Left lung (tissue), 10 donors: ENCODE results near the gene SGSH. TPM values are rescaled to one million over a fixed set of nuclear protein-coding genes. Genes with fewer than 3 reads are reported as not detected.
"Not testable (repeated sequence)": the region's sequence is repeated elsewhere in the genome, so short reads cannot be mapped to it uniquely, and the experiment has no call there.

Source experiments
- ATAC-seq: fragments of 200-7000 bp; cut with Tn5 transposase; one replicate; pipeline ENCODE4 v1.9.1; 2020; ENCODE audit warnings: moderate library complexity
- DNase-seq, 4 donors: peaks; one replicate each; pipeline ENCODE4 v3.0.0-alpha.2; 2013 to 2020
- H3K27ac ChIP-seq, 2 donors: fragments of 200-600 bp; sonication (generic) in 1 of 2; one replicate each; pipeline versions ENCODE4 v1.5.0 to v1.8.0; 2020 to 2021
- H3K27me3 ChIP-seq, 2 donors: fragments of 200-600 bp; sonication (generic) in 1 of 2; one replicate each; pipeline versions ENCODE4 v1.5.0 to v1.8.0; 2020 to 2021
- H3K36me3 ChIP-seq, 2 donors: fragments of 200-600 bp; sonication (generic) in 1 of 2; one replicate each; pipeline versions ENCODE4 v1.5.0 to v1.8.0; 2020 to 2021
- H3K4me1 ChIP-seq, 2 donors: fragments of 200-600 bp; one replicate each; pipeline ENCODE4 v1.8.0; 2021
- H3K4me3 ChIP-seq, 2 donors: fragments of 200-600 bp; sonication (generic) in 1 of 2; one replicate each; pipeline versions ENCODE4 v1.5.0 to v1.8.0; 2020 to 2021; ENCODE audit warnings: mild to moderate bottlenecking in 1 of 2
- H3K9me3 ChIP-seq, 2 donors: fragments of 200-600 bp; sonication (generic) in 1 of 2; one replicate each; pipeline versions ENCODE4 v1.5.0 to v1.8.0; 2020 to 2021
- CTCF ChIP-seq, 2 donors: fragments of 200-600 bp; sonication (generic) in 1 of 2; IDR thresholded peaks; one replicate each; pipeline versions ENCODE4 v1.5.0 to v1.8.0; 2021; ENCODE audit warnings: antibody characterized with exemption in 2 of 2
- intact Hi-C, 2 donors: fragments of 100-400 bp; cut with DNase I; formaldehyde crosslinking; loops; one replicate each; pipeline versions ENCODE4 v1.11.2 to v1.14.2; 2022
- polyA plus RNA-seq, 6 donors: library from polyadenylated mRNA; unstranded; fragments of 120-200 nt; gene quantifications; one replicate each; pipeline ENCODE4 v1.2.1, GENCODE V29; 2013; ENCODE audit not compliant: insufficient read length in 6 of 6
- total RNA-seq, 2 donors: library from RNA; stranded (reverse); fragmentation: NEBNext Ultra II Directional; extraction: Animal tissue kit (Norgen Biotek cat#: 25700); gene quantifications; one replicate each; pipeline ENCODE4 v1.2.1, GENCODE V29; 2021
- donor health status: DM: no; HTN: yes; CAD: no.
- donor health status: DM: no; HTN: no; CAD: no.

Gene SGSH
- total and polyA plus RNA-seq, 8 donors, result 40.8 to 83.8 (median 47.1) TPM

GRCh38 chr17:80201446-80201845 lies 18.7 kb downstream of the SGSH start:
- DNase-seq, result no peak
- Histone ChIP-seq H3K4me3 (no peak overlapping the region), H3K36me3 (peaks cover 0 to 8% of the 10 kb centered on the region in 2 donors), H3K27ac (no peak overlapping the region), H3K27me3 (no peaks in the 10 kb centered on the region), H3K9me3 (no peaks in the 10 kb centered on the region), H3K4me1 (no peaks in the 10 kb centered on the region)
- intact Hi-C loops, result no loop called here
- no peak for TF ChIP-seq CTCF (IDR thresholded peaks at IDR 0.05)
- no peak for ATAC-seq

GRCh38 chr17:80199295-80199694 lies 20.8 kb downstream of the SGSH start:
- intact Hi-C loops, ATAC-seq, H3K27me3 ChIP-seq, H3K36me3 ChIP-seq, H3K4me1 ChIP-seq, H3K27ac ChIP-seq, H3K9me3 ChIP-seq, H3K4me3 ChIP-seq, DNase-seq: not testable (repeated sequence)

GRCh38 chr17:80198144-80198661 lies 21.9 kb downstream of the SGSH start:
- intact Hi-C loops, result no loop called here
- DNase-seq (no peak), ATAC-seq (no peak)
- Histone ChIP-seq H3K4me1 (no peaks in the 10 kb centered on the region), H3K27me3 (no peaks in the 10 kb centered on the region), H3K4me3 (no peak overlapping the region), H3K9me3 (no peaks in the 10 kb centered on the region), H3K27ac (no peak overlapping the region), H3K36me3 (no peaks in the 10 kb centered on the region)
- TF ChIP-seq CTCF (IDR thresholded peaks at IDR 0.05), result no peak

- no peaks in the 10 kb centered on the region for H3K9me3 ChIP-seq
- H3K4me1 ChIP-seq, result peaks cover 2 to 4% of the 10 kb centered on the region in 2 donors
- H3K36me3 ChIP-seq, result no peaks in the 10 kb centered on the region
- DNase-seq (no peak), ATAC-seq (no peak)
- no peak overlapping the region for H3K27ac ChIP-seq
- H3K27me3 ChIP-seq, result peaks cover 0 to 4% of the 10 kb centered on the region in 2 donors
- no peak for TF ChIP-seq CTCF (IDR thresholded peaks at IDR 0.05)
- intact Hi-C loops, result no loop called here
- no peak overlapping the region for H3K4me3 ChIP-seq
Observed at GRCh38 chr17:80196652-80197051, 23.5 kb downstream of the SGSH start.

- Histone ChIP-seq H3K4me3 (no peak overlapping the region), H3K36me3 (no peaks in the 10 kb centered on the region), H3K4me1 (peaks cover 4 to 8% of the 10 kb centered on the region in 2 donors), H3K9me3 (no peaks in the 10 kb centered on the region), H3K27me3 (peaks cover 0 to 4% of the 10 kb centered on the region in 2 donors), H3K27ac (no peak overlapping the region)
- TF ChIP-seq CTCF (IDR thresholded peaks at IDR 0.05), result peak; percentile 90 to 91
- intact Hi-C loops, result no loop called here
- peak in 1 of 4 donors; percentile 87 for DNase-seq
- peak; percentile 43 for ATAC-seq
Observed at GRCh38 chr17:80195671-80196529, 24.2 kb downstream of the SGSH start.
